ENCODE measurements around the gene SLC35D1.

DNA sequence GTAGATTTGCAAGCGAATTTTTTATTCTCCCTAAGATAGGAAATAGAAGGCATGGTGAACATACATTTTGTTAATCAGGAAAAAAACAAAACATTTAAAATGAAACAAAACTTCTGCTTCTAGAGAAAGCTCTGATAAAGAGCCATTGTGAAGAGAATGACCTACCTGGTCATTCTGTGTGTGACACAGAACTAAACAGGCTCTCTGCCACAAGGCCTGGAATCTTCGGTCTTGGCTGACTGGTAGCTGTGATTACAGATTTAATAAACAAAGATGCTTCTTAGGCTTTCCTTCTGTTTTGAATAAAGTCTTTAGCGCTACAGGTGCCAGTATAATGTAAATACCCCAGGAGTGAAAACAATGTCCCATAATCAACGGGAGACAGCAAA, 22.1 kb downstream of the SLC35D1 start:
- TF ChIP-seq TAF1 (IDR thresholded peaks at IDR 0.05; ENCODE audit: borderline replicate concordance, low read depth, low read length) (no peak), POLR2A (IDR thresholded peaks at IDR 0.05; ENCODE audit: low read depth, low read length) (no peak), POLR2AphosphoS5 (IDR thresholded peaks at IDR 0.05; ENCODE audit: low read depth, low read length) (no peak)

Measured in GM12892 (cell line).